GM12878 (cell line): ENCODE measurements around the gene LRRC3.

ENCODE experiments used
- CHD2 ChIP-seq: IDR thresholded peaks from 2 replicates; pipeline ENCODE4 v1.6.1; 2011; ENCODE audit warnings: low read depth, low read length, improper control_type of control experiment, borderline replicate concordance
- JUND ChIP-seq: IDR thresholded peaks from 2 replicates; pipeline ENCODE4 v1.6.1; 2012; ENCODE audit warnings: low read depth, mild to moderate bottlenecking, low read length, improper control_type of control experiment, moderate library complexity
- TF ChIP-seq, protein P1 (sequence below), 3 experiments: IDR thresholded peaks in 2 of 3; conservative IDR thresholded peaks in 1 of 3; 2 replicates each; pipeline ENCODE4 v1.5.1; 2011; ENCODE audit warnings: low read depth in 3 of 3, low read length in 3 of 3, mild to moderate bottlenecking in 3 of 3, control low read depth in 2 of 3, moderate library complexity in 2 of 3, inconsistent platforms in 1 of 3, mixed read lengths in 1 of 3; ENCODE audit not compliant: control insufficient read depth in 2 of 3, insufficient read depth in 1 of 3; ENCODE audit errors: extremely low read depth in 1 of 3

DNA sequence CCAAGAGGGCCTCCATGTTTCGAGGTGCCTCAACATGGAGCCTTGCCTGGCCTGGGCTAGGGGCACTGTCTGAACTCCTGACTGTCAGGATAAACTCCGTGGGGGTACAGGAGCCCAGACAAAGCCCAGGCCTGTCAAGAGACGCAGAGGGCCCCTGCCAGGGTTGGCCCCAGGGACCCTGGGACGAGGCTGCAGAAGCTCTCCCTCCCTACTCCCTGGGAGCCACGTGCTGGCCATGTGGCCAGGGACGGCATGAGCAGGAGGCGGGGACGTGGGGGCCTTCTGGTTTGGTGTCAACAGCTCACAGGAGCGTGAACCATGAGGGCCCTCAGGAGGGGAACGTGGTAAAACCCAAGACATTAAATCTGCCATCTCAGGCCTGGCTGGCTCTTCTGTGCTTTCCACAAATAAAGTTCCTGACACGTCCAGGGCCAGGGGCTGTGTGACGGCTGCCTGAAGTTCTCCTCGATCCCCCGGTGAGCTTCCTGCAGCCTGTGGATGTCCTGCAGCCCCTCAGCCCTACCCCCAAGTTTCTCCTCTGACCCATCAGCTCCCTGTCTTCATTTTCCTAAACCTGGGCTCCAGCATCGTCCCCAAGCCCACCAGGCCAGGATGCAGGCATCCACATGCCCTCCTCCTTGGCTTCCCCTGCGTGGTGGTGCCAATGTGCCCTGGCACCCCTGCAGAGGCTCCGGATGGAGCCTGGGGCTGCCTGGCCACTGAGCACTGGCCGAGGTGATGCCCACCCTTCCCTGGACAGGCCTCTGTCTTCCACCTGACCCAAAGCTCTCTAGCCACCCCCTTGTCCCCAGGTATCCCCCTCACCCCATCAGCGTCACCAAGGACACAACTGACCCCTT lies 12.8 kb upstream of the LRRC3 start:
- no peak for TF ChIP-seq CHD2
- TF ChIP-seq, protein P1, sequence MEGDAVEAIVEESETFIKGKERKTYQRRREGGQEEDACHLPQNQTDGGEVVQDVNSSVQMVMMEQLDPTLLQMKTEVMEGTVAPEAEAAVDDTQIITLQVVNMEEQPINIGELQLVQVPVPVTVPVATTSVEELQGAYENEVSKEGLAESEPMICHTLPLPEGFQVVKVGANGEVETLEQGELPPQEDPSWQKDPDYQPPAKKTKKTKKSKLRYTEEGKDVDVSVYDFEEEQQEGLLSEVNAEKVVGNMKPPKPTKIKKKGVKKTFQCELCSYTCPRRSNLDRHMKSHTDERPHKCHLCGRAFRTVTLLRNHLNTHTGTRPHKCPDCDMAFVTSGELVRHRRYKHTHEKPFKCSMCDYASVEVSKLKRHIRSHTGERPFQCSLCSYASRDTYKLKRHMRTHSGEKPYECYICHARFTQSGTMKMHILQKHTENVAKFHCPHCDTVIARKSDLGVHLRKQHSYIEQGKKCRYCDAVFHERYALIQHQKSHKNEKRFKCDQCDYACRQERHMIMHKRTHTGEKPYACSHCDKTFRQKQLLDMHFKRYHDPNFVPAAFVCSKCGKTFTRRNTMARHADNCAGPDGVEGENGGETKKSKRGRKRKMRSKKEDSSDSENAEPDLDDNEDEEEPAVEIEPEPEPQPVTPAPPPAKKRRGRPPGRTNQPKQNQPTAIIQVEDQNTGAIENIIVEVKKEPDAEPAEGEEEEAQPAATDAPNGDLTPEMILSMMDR (IDR thresholded peaks at IDR 0.05 in 2 of 3, conservative IDR thresholded peaks at IDR 0.05 in 1 of 3; ENCODE audit: control insufficient read depth in 2 of 3, extremely low read depth in 1 of 3, insufficient read depth in 1 of 3, low read depth in 3 of 3, low read length in 3 of 3), result no peak
- no peak for TF ChIP-seq JUND
